Memory B cell (primary cell): ENCODE results near the gene HCFC2.
"Not testable (repeated sequence)": the region's sequence is repeated elsewhere in the genome, so short reads cannot be mapped to it uniquely, and the experiment has no call there.

Source experiments
- ATAC-seq: fragments of 150-1000 bp; cut with Tn5 transposase; 2 replicates; pipeline ENCODE4 v1.10.0; 2021; ENCODE audit warnings: low read depth, mild to moderate bottlenecking, moderate library complexity
- DNase-seq, 2 donors: peaks; one replicate each; pipeline ENCODE4 v3.0.0; 2022; ENCODE audit warnings: low spot score in 2 of 2
- H3K27ac Mint-ChIP-seq: one replicate; pipeline ENCODE4 v1.8.0; 2022; ENCODE audit warnings: mild to moderate bottlenecking, moderate library complexity, mixed read lengths
- H3K27me3 Mint-ChIP-seq: one replicate; pipeline ENCODE4 v1.8.0; 2022; ENCODE audit warnings: mixed read lengths
- H3K36me3 Mint-ChIP-seq: one replicate; pipeline ENCODE4 v1.8.0; 2022; ENCODE audit warnings: mild to moderate bottlenecking, mixed read lengths
- H3K4me1 Mint-ChIP-seq: one replicate; pipeline ENCODE4 v1.8.0; 2022; ENCODE audit warnings: mixed read lengths
- H3K4me3 Mint-ChIP-seq: one replicate; pipeline ENCODE4 v1.8.0; 2022; ENCODE audit warnings: mild to moderate bottlenecking, moderate library complexity, mixed read lengths
- H3K9me3 Mint-ChIP-seq: one replicate; pipeline ENCODE4 v1.8.0; 2022; ENCODE audit warnings: mixed read lengths

Gene HCFC2

DNA sequence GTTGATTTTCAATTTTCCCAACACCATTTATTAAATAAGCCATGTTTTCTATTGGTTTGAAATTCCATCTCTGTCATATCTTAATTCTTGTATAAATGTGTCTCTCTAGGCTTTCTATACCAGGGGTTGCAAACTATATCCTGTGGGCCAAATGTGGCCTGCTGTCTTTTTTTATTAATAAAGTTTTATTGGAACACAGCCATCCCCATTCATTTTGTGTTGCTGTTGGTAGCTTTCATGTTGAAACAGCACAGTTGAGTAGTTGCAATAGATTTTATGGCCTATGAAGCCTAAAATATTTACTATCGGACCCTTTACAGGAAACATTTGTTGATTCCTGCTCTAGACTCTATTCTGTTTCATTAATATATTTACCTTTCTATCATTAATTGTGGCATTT is 9.4 kb downstream of the HCFC2 start:
- H3K4me1 Mint-ChIP-seq = peaks cover 4% of the 10 kb centered on the region
- DNase-seq = no peak
- H3K36me3 Mint-ChIP-seq = peaks cover 16% of the 10 kb centered on the region
- H3K27me3 Mint-ChIP-seq = no peaks in the 10 kb centered on the region
- ATAC-seq = no peak
- H3K9me3 Mint-ChIP-seq = no peaks in the 10 kb centered on the region
- no peak overlapping the region for H3K27ac Mint-ChIP-seq
- no peak overlapping the region for H3K4me3 Mint-ChIP-seq

DNA sequence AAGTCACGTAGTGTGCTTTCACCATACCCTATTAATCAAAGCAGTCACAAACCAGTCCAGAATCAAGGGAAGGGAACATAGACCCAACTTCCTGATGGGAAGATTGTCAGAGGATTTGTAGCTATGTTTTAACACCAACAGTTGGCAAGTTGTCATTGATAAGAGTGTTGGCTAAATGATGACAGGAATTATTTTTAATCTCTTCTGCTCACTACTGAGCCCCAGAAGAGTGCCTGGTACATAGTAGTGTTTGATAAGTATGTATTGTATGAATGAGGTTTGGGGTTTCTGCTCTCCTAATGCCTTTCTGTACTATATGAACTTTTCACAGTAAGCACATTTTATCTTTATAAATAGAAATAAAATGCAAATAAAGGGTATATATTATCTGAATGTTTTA is 14.7 kb downstream of the HCFC2 start:
- Mint-ChIP-seq H3K4me1 (peaks cover 4% of the 10 kb centered on the region), H3K27ac (no peak overlapping the region), H3K4me3 (no peak overlapping the region), H3K9me3 (no peaks in the 10 kb centered on the region), H3K36me3 (peaks cover 14% of the 10 kb centered on the region), H3K27me3 (no peaks in the 10 kb centered on the region)
- ATAC-seq = no peak
- no peak for DNase-seq

DNA sequence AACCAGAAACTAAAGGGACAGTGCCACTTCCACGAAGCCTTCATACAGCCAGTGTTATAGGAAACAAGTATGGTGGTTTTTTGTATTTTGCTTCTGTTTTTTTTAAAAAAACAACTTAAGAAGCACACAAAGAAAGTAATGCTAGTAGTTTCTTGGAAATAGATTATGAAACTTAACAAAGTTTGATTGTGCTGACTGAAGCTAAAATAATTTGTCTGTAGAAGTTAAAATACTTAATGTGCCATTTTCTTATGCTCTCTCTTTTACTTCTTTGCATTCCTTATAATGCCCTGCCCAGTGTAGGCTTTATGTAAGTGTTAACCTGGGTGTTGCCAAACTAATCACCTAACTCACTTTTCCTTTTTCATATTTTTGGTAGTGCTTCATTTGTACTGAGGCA is 16.4 kb downstream of the HCFC2 start:
- peaks cover 22% of the 10 kb centered on the region for H3K36me3 Mint-ChIP-seq
- H3K9me3 Mint-ChIP-seq = no peaks in the 10 kb centered on the region
- DNase-seq (no peak), ATAC-seq (no peak)
- peaks cover 4% of the 10 kb centered on the region for H3K4me1 Mint-ChIP-seq
- H3K27ac Mint-ChIP-seq = no peak overlapping the region
- H3K4me3 Mint-ChIP-seq = no peak overlapping the region
- H3K27me3 Mint-ChIP-seq = no peaks in the 10 kb centered on the region

DNA sequence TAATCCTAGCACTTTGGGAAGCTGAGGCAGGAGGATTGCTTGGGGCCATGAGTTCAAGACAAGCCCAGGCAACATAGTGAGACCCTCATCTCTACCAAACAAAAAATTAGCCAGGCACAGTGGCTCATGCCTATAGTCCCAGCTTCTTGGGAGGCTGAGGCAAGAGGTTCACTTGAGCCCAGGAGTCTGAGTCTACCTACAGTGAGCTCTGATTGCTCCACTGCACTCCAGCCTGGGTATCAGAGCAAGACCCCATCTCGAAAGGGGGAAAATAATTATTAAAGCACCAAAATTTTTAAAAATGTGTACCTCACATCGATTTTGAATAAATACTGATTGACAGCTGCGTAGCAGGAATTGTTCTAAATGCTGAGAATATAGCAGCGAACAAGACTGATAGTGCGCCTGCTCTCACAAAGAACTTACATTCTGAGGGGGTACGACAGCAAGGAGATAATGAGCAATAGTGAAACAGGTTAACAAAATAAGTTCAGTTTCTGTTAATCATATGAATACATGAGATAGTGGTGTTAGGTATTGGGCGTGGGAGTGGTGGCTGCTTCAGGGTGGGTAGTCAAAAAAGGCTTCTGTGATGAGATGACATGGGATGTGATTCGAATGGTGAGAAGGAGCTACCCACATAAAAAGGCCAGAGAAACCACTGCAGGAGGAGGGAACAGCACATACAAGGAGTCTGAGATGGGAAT is 19.6 kb downstream of the HCFC2 start:
- Mint-ChIP-seq H3K4me1 (no peaks in the 10 kb centered on the region), H3K27ac (no peak overlapping the region), H3K4me3 (no peak overlapping the region), H3K9me3 (no peaks in the 10 kb centered on the region), H3K36me3 (peaks cover 24% of the 10 kb centered on the region), H3K27me3 (no peaks in the 10 kb centered on the region)
- DNase-seq (no peak), ATAC-seq (no peak)

DNA sequence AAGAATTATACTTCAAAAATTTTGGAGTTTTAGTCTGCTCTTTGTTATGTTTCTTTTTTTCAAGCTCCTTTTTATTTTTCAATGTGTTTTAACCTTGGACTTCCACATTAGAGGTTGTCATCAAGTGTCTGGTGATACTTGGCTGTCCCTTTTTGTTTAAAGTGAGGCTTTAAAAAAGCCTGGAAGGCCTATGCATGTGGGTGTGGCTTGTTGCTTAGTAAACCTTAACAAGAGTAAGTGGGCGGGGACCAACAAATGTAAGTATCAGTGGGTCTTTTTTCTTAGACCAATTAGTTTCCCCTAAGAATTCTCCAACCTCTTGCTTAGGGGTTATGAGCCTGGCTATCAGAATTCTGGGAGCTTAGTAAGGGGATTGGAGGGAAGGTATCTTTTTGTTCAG is 26.4 kb downstream of the HCFC2 start:
- no peak overlapping the region for H3K4me3 Mint-ChIP-seq
- peaks cover 34% of the 10 kb centered on the region for H3K36me3 Mint-ChIP-seq
- no peaks in the 10 kb centered on the region for H3K27me3 Mint-ChIP-seq
- no peak for DNase-seq
- ATAC-seq = no peak
- H3K4me1 Mint-ChIP-seq = no peaks in the 10 kb centered on the region
- H3K27ac Mint-ChIP-seq = no peak overlapping the region
- H3K9me3 Mint-ChIP-seq = no peaks in the 10 kb centered on the region

DNA sequence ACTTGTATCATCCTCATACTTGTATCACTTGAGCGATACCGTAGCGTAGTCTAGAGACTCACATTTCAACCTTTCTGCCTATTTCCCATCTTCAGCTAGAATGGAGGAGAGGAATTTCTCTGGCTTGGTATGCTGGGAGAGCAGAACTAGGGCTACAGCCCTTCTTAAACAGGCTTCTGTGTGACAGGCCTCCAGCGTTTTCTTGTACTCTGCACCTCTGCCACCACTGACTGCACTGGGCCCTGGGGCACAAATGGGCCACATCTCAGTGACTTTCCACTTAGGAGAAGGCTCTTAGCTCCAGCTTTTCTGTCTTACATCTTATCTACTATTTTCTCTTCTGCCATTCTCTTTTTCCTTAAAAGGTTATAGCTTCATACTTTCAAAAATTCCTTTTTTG is 26.8 kb downstream of the HCFC2 start:
- Mint-ChIP-seq H3K9me3 (no peaks in the 10 kb centered on the region), H3K4me1 (no peaks in the 10 kb centered on the region), H3K36me3 (peaks cover 34% of the 10 kb centered on the region), H3K27me3 (no peaks in the 10 kb centered on the region), H3K4me3 (no peak overlapping the region), H3K27ac (no peak overlapping the region)
- ATAC-seq = no peak
- DNase-seq = no peak

DNA sequence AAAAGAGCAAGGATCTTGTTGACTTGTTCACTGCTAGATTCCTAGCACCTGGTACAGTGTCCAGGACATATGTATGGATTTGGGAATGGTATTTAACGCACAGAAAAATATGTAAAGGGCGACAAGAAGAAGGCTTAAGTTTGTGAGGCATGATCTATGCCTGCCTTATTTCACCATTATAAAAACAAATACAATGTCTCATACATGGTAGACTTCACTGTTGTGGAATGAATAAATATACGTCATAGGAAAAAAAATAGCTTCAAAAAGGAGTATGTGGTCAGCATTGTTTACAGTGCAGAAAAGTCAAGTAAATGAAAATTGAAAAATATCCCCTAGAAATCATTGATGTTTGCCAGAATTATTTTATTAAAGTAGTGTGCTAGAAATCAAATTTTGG is 30.0 kb downstream of the HCFC2 start:
- Mint-ChIP-seq H3K9me3 (no peaks in the 10 kb centered on the region), H3K27me3 (no peaks in the 10 kb centered on the region), H3K27ac (no peak overlapping the region), H3K36me3 (peaks cover 37% of the 10 kb centered on the region), H3K4me3 (no peak overlapping the region), H3K4me1 (no peaks in the 10 kb centered on the region)
- ATAC-seq (no peak), DNase-seq (no peak)

DNA sequence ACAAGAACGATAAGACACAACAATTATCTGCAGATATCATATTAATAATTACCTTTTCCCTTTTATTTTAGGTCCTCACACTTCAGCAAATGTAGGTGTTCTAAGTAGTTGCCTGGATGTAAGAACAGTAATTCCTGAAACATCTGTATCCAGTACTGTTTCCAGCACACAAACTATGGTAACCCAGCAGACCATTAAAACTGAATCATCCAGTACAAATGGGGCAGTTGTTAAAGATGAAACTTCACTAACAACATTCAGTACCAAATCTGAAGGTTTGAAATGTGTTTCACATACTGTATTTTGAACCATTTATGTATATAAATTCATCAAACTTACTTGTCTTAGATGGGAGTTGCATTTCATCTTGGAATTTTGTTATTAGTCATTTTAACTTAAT is 31.0 kb downstream of the HCFC2 start:
- DNase-seq = no peak
- no peaks in the 10 kb centered on the region for H3K27me3 Mint-ChIP-seq
- peaks cover 29% of the 10 kb centered on the region for H3K36me3 Mint-ChIP-seq
- ATAC-seq = no peak
- no peaks in the 10 kb centered on the region for H3K9me3 Mint-ChIP-seq
- H3K4me3 Mint-ChIP-seq = no peak overlapping the region
- no peak overlapping the region for H3K27ac Mint-ChIP-seq
- H3K4me1 Mint-ChIP-seq = no peaks in the 10 kb centered on the region

DNA sequence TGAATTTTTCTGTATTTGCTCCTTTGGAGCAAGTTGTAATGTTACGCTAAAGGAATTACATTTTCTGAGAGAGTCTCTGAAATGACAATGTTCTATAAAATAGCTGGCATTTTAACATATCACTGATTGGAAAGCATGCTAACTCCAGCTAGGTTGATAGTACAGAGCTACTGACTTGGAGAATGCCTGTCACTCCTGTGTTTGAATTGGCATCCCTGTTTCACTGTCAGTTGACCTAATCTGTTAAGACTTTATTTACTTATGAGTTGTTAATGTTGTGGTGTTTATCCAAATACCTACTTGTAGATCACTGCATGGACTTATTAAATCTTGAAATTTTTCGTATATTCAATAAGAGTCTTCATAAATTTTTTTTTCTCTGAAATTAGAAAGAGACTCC is 33.6 kb downstream of the HCFC2 start:
- H3K36me3 Mint-ChIP-seq = peaks cover 26% of the 10 kb centered on the region
- H3K27me3 Mint-ChIP-seq = no peaks in the 10 kb centered on the region
- no peak overlapping the region for H3K4me3 Mint-ChIP-seq
- no peaks in the 10 kb centered on the region for H3K9me3 Mint-ChIP-seq
- H3K4me1 Mint-ChIP-seq = no peaks in the 10 kb centered on the region
- no peak overlapping the region for H3K27ac Mint-ChIP-seq
- DNase-seq (no peak), ATAC-seq (no peak)

DNA sequence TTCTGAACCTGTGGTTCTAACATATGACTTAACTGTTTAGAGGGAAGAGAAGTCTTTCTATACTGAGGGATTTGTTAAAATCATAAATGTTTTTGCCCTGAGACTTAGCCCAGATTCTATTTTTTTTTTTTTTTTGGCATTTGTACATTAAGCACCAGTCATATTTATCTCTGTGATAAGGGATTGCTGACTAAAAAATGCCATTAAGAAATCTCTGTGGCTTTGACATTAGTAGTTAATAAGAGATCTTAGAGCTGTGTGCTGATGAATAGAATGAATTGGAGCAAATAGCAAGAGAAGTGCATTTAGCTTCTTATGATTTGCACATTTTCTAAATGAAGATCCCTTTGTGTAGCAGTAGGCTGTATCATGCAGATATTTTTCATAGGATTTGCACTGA is 41.1 kb downstream of the HCFC2 start:
- no peak for DNase-seq

DNA sequence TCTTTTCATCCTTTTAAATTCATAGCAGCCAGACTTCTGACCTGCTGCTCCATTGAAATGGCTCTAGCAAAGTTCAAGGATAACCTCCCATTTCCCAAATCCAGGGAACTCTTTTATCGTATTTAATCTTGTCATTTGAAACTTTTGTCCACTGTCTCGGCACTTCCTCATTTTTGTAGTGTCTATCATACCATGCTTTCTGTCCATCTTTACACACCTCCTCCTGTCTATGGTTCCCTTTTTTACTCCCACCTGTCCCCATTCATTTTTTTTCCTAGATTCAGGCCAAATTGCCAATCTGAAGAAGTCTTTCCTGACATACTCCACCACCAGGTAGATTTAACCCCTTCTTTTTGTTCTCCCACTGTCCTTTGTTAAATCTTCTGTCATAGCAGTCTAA is 42.6 kb downstream of the HCFC2 start:
- peaks cover 2% of the 10 kb centered on the region for H3K36me3 Mint-ChIP-seq
- H3K27ac Mint-ChIP-seq = no peak overlapping the region
- H3K4me1 Mint-ChIP-seq = peaks cover 14% of the 10 kb centered on the region
- ATAC-seq (no peak), DNase-seq (no peak)
- no peaks in the 10 kb centered on the region for H3K27me3 Mint-ChIP-seq
- no peak overlapping the region for H3K4me3 Mint-ChIP-seq
- no peaks in the 10 kb centered on the region for H3K9me3 Mint-ChIP-seq

More for the DNA sequence above, 41.1 kb downstream of the HCFC2 start:
- Mint-ChIP-seq H3K27me3 (no peaks in the 10 kb centered on the region), H3K9me3 (no peaks in the 10 kb centered on the region), H3K4me3 (no peak overlapping the region), H3K36me3 (peaks cover 2% of the 10 kb centered on the region), H3K27ac (no peak overlapping the region), H3K4me1 (peaks cover 10% of the 10 kb centered on the region)
- ATAC-seq = no peak

DNA sequence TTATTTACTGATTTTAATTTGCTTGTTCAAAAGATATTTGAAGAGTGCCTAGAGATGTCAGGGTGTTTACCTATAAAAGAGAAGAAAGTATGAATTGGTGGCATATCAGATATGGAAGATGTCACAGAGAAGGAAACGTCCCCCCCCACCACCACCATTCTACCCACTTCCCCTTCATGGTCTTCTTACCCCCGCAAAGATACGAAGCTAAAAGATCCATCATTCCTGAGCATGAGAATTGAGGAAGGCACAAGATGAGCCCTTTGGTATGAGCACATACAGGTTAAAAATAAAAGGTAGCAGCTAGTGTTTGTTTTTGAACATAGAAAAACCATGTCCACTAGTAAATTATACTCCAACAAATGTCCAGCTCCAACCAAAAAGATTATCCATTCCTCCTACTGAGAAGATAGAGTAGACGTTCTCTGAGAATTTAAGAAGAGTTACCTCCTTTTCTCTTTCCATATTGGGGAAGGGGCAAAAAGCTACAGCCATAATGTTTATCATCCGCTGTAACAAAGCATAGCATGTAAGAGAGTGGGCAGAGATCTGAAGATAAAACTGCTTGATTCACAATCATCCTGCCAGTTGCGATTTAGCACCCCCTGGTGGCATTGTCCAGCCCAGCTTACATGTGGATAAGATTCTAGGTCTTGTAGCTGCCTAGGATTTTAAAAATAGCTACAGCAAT is 44.6 kb downstream of the HCFC2 start:
- DNase-seq = peak; percentile 75 to 76
- Mint-ChIP-seq H3K4me1 (peaks cover 14% of the 10 kb centered on the region), H3K27ac (no peak overlapping the region), H3K9me3 (no peaks in the 10 kb centered on the region), H3K4me3 (peak overlapping the region; percentile 43), H3K36me3 (no peaks in the 10 kb centered on the region), H3K27me3 (no peaks in the 10 kb centered on the region)
- ATAC-seq = peak; percentile 95

DNA sequence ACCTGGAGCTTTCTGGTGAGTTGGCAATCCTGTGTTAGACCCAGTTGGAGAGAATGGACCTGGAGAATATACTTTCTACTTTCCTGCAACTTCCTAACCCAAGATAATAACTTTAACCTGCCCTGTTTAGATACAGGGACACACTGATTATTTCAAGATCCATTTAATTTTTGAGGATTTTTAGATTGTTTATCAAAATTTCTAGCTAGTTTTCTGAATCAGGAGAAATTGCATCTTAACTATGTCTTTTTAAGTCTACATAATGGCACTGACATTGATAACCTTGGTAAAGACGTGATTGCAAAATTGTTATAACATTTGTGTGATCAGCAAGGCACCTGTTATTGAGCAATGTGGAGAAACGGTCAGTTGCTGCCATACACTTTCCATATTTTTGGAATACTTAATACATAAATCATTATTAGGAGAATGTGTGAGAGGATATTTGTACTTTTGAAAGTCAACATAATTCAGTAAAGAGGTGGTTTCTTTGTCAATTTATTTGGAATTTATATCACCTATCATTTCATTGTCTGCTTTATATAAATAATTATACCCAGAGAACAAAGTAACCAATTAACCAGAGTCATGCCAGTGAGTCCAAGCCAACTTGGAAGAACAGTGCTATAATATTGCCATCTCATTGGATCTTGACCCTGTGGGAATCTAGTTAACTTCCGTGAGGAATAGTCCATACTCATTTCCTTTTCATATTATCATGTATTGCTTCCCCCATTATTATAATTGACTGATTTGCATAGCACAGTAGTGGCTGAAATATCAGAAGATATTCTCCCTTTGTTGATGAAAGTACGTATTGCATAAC is 45.3 kb downstream of the HCFC2 start:
- Mint-ChIP-seq H3K4me3 (no peak overlapping the region), H3K27ac (no peak overlapping the region), H3K4me1 (peaks cover 14% of the 10 kb centered on the region), H3K36me3 (no peaks in the 10 kb centered on the region), H3K9me3 (no peaks in the 10 kb centered on the region), H3K27me3 (no peaks in the 10 kb centered on the region)
- DNase-seq (no peak), ATAC-seq (no peak)

DNA sequence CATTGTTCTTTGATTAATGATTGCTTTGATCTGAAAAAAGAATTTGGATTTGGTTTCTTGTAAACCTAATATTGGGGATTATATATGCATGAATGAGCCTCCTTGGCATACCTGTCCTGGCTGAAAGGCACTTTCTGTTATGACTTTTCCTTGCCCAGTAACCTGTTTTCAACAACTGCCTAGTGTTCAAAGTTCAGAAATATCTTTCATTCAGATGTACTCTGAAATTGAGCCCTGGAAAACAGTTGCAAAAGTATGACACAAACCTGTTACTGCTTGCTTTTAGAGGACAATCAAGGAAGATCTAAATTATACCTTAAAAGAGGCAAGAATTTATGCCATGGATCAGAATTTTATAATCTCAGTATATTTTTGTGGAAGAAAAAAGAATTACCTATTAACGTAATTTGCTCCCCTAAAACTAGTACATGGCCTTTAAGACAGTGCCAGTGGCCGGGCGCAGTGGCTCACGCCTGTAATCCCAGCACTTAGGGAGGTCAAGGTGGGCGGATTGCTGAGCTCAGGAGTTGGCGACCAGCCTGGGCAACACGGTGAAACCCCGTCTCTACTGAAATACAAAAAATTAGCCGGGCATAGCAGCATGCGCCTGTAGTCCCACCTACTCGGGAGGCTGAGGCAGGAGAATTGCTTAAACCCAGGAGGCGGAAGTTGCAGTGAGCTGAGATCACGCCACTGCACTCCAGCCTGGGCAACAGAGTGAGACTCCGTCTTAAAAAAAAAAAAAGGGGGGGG is 50.7 kb downstream of the HCFC2 start:
- not testable (repeated sequence) for ATAC-seq, DNase-seq, H3K4me1 Mint-ChIP-seq, H3K4me3 Mint-ChIP-seq, H3K36me3 Mint-ChIP-seq, H3K27ac Mint-ChIP-seq, H3K27me3 Mint-ChIP-seq, H3K9me3 Mint-ChIP-seq
